ENCODE data around the gene TCOF1. TPM values are rescaled to one million over a fixed set of nuclear protein-coding genes. Genes with fewer than 3 reads are reported as not detected.

The TCOF1 gene
- total and polyA plus RNA-seq, 2 experiments from 2014 or later: 86.8 to 165 TPM

GRCh38 chr5:150323092-150323491, 34.4 kb upstream of the TCOF1 start:
- Mint-ChIP-seq H3K4me3 (no peak overlapping the region), H3K9me3 (no peaks in the 10 kb centered on the region), H3K27ac (no peak overlapping the region), H3K36me3 (ENCODE audit: low read depth) (no peaks in the 10 kb centered on the region), H3K27me3 (ENCODE audit: insufficient read depth, low read depth, poor library complexity) (peaks cover 9% of the 10 kb centered on the region), H3K4me1 (peaks cover 8% of the 10 kb centered on the region)
- no peaks in the 10 kb centered on the region for H3K36me3 ChIP-seq (ENCODE audit: insufficient read depth)
- H2AFZ ChIP-seq: 0 out of 2 replicates have a peak overlapping the region, but pooled peaks have one; percentile 14
- TF ChIP-seq EZH2phosphoT487 (IDR thresholded peaks at IDR 0.05; ENCODE audit: unreplicated experiment) (no peak), JUNB (IDR thresholded peaks at IDR 0.05; ENCODE audit: unreplicated experiment) (no peak), NANOG (IDR thresholded peaks at IDR 0.05; ENCODE audit: borderline replicate concordance) (no peak), ZNF462 (CRISPR knock-in tag; IDR thresholded peaks at IDR 0.05) (no peak), CREB1 (CRISPR knock-in tag; IDR thresholded peaks at IDR 0.05; ENCODE audit: low read depth) (no peak), CTCF (conservative IDR thresholded peaks at IDR 0.05; ENCODE audit: low read depth in 2 of 2) (no peak), ZNF331 (CRISPR knock-in tag; IDR thresholded peaks at IDR 0.05; ENCODE audit: low read depth) (no peak), EZH2 (IDR thresholded peaks at IDR 0.05; ENCODE audit: low read depth, unreplicated experiment) (no peak)
- TF ChIP-seq, protein P1, sequence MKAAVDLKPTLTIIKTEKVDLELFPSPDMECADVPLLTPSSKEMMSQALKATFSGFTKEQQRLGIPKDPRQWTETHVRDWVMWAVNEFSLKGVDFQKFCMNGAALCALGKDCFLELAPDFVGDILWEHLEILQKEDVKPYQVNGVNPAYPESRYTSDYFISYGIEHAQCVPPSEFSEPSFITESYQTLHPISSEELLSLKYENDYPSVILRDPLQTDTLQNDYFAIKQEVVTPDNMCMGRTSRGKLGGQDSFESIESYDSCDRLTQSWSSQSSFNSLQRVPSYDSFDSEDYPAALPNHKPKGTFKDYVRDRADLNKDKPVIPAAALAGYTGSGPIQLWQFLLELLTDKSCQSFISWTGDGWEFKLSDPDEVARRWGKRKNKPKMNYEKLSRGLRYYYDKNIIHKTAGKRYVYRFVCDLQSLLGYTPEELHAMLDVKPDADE (IDR thresholded peaks at IDR 0.05): no peak
- TF ChIP-seq, protein P2, sequence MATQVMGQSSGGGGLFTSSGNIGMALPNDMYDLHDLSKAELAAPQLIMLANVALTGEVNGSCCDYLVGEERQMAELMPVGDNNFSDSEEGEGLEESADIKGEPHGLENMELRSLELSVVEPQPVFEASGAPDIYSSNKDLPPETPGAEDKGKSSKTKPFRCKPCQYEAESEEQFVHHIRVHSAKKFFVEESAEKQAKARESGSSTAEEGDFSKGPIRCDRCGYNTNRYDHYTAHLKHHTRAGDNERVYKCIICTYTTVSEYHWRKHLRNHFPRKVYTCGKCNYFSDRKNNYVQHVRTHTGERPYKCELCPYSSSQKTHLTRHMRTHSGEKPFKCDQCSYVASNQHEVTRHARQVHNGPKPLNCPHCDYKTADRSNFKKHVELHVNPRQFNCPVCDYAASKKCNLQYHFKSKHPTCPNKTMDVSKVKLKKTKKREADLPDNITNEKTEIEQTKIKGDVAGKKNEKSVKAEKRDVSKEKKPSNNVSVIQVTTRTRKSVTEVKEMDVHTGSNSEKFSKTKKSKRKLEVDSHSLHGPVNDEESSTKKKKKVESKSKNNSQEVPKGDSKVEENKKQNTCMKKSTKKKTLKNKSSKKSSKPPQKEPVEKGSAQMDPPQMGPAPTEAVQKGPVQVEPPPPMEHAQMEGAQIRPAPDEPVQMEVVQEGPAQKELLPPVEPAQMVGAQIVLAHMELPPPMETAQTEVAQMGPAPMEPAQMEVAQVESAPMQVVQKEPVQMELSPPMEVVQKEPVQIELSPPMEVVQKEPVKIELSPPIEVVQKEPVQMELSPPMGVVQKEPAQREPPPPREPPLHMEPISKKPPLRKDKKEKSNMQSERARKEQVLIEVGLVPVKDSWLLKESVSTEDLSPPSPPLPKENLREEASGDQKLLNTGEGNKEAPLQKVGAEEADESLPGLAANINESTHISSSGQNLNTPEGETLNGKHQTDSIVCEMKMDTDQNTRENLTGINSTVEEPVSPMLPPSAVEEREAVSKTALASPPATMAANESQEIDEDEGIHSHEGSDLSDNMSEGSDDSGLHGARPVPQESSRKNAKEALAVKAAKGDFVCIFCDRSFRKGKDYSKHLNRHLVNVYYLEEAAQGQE (IDR thresholded peaks at IDR 0.05; ENCODE audit: unreplicated experiment): no peak
- no peaks in the 10 kb centered on the region for H3K9me2 ChIP-seq (ENCODE audit: insufficient read depth)
- no peaks in the 10 kb centered on the region for H3K27me3 ChIP-seq (ENCODE audit: insufficient read depth)
- no peaks in the 10 kb centered on the region for H3K79me2 ChIP-seq (replicated peaks; ENCODE audit: insufficient read depth)
- ATAC-seq (no peak), DNase-seq (ENCODE audit: low spot score) (no peak)
- H3K4me1 ChIP-seq (ENCODE audit: insufficient read depth): no peaks in the 10 kb centered on the region
- H3K4me3 ChIP-seq: no peak overlapping the region
- no peaks in the 10 kb centered on the region for H4K20me1 ChIP-seq (replicated peaks; ENCODE audit: insufficient read depth)
- no peak overlapping the region for H3K27ac ChIP-seq (ENCODE audit: low read depth)
- H3K4me2 ChIP-seq: no peak overlapping the region
- no peaks in the 10 kb centered on the region for H3F3A ChIP-seq (replicated peaks; ENCODE audit: low read depth)

Data from GM23338 (cell line).